HG03439 (cell line): ENCODE results near the gene MPHOSPH8.
"Not testable (repeated sequence)": the region's sequence is repeated elsewhere in the genome, so short reads cannot be mapped to it uniquely, and the experiment has no call there.

Experiments
- ATAC-seq: cut with Tn5 transposase; IDR thresholded peaks from one replicate; pipeline ENCODE4 v1.9.1; 2021; ENCODE audit warnings: mild to moderate bottlenecking, moderate library complexity; ENCODE audit not compliant: unreplicated experiment

MPHOSPH8 gene

GRCh38 chr13:19680751-19681150 is 47.3 kb downstream of the MPHOSPH8 start:
- no peak for ATAC-seq

- no peak for ATAC-seq
These were observed 48.1 kb downstream of the MPHOSPH8 start for GRCh38 chr13:19681517-19681916.

GRCh38 chr13:19685034-19685433 is 51.6 kb downstream of the MPHOSPH8 start:
- no peak for ATAC-seq

- ATAC-seq = no peak
These were observed 52.0 kb downstream of the MPHOSPH8 start for GRCh38 chr13:19685437-19685836.

- not testable (repeated sequence) for ATAC-seq
These were observed 58.0 kb downstream of the MPHOSPH8 start for GRCh38 chr13:19691447-19691846.

GRCh38 chr13:19695428-19695827 is 62.0 kb downstream of the MPHOSPH8 start:
- no peak for ATAC-seq

GRCh38 chr13:19695829-19696228 is 62.4 kb downstream of the MPHOSPH8 start:
- no peak for ATAC-seq

GRCh38 chr13:19700963-19701362 is 67.5 kb downstream of the MPHOSPH8 start:
- ATAC-seq = not testable (repeated sequence)

GRCh38 chr13:19701619-19702018 is 68.2 kb downstream of the MPHOSPH8 start:
- ATAC-seq = not testable (repeated sequence)

- not testable (repeated sequence) for ATAC-seq
These were observed 70.8 kb downstream of the MPHOSPH8 start for GRCh38 chr13:19704256-19704655.

- not testable (repeated sequence) for ATAC-seq
These were observed 75.6 kb downstream of the MPHOSPH8 start for GRCh38 chr13:19709039-19709438.

- not testable (repeated sequence) for ATAC-seq
These were observed 76.3 kb downstream of the MPHOSPH8 start for GRCh38 chr13:19709782-19710181.

GRCh38 chr13:19713186-19713965 is 79.9 kb downstream of the MPHOSPH8 start:
- no peak for ATAC-seq

- no peak for ATAC-seq
These were observed 86.6 kb downstream of the MPHOSPH8 start for GRCh38 chr13:19720039-19720438.
